ENCODE measurements around the gene TEX13B.

The TEX13B gene

DNA sequence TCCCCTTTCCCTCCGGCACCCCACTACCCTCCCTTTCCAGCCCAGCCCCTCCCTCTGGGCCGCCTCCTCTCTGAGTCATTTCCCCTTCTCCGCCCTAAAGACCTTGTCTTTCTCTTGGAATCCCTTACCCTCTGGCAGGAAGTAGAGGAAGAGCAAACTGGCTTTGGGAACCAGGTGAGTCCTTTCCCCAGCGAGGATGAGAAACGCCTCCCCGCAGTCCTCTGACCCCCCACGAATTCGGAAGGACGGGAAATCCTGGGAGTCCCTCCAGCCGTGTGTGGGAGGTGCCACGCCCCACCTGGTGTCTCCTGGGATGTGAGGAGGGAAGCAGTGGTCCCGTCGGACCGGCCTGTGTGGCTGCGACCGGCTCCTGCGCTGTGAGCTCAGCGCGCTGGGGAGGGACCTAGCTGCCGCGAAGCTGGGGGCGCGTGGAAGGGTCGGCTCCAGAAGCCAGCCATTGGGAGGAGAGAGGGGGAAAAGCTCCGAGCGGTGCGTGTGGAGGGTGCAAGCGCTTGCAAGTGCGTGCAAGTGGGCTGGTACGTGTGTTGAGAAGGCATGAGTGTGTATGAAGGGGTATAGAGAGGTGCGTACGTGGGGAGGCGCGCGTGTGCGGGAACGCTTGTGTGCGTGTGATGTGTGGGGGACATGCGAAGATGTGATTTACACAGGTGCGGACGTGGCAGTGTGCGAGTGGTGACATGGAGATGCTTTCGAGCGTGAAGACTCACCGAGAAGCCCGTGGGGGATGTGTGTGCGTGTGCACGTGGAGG, 46.3 kb downstream of the TEX13B start:
- no peak for DNase-seq

DNA sequence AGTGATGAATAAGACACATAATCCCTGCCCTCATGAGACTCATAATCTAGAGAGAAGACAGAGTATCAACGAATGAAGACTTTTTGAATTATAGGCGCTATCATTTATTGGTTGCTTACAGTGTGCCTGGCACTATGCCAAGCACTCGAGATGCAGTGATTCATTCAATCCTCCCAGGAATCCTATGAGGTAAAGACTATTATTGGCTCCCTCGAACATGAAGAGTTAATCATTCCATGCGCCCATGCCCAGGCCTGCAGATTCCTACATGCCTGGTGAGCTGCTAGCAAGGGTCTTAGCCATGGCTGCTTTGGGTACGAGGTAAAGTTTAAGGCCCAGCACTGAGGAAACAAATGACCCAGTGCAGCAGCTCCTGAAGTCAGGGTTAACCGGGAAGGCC, 47.0 kb downstream of the TEX13B start:
- no peak for DNase-seq

DNA sequence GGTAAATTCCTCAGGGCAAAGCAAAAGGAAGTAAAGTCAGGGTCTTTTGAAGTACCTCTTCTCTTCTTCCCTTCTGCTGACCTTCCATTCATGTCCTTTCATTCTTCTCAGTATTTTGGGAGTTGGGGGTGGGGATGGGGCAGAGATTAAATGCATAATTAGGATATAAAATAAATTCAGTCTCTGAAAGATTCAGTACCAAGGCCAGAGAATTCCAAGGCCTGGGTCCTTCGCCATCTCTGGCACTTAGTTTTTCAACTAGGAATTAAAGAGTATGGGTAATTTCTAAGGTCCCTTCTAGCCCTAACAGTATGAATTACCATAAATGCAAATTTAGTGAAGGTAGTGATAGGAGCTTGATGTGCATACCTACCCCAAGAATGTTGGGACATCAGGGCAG, 47.9 kb downstream of the TEX13B start:
- DNase-seq = no peak
